HG03342 (cell line): Measurements from ENCODE around the gene SURF6.
A peak's percentile ranks its signal among the peaks of the same experiment; 100 is the strongest.
"Not testable (repeated sequence)": the region's sequence is repeated elsewhere in the genome, so short reads cannot be mapped to it uniquely, and the experiment has no call there.

Source experiments
- ATAC-seq: cut with Tn5 transposase; IDR thresholded peaks from one replicate; pipeline ENCODE4 v1.9.1; 2021; ENCODE audit warnings: mild to moderate bottlenecking, moderate library complexity; ENCODE audit not compliant: unreplicated experiment

SURF6 gene

DNA sequence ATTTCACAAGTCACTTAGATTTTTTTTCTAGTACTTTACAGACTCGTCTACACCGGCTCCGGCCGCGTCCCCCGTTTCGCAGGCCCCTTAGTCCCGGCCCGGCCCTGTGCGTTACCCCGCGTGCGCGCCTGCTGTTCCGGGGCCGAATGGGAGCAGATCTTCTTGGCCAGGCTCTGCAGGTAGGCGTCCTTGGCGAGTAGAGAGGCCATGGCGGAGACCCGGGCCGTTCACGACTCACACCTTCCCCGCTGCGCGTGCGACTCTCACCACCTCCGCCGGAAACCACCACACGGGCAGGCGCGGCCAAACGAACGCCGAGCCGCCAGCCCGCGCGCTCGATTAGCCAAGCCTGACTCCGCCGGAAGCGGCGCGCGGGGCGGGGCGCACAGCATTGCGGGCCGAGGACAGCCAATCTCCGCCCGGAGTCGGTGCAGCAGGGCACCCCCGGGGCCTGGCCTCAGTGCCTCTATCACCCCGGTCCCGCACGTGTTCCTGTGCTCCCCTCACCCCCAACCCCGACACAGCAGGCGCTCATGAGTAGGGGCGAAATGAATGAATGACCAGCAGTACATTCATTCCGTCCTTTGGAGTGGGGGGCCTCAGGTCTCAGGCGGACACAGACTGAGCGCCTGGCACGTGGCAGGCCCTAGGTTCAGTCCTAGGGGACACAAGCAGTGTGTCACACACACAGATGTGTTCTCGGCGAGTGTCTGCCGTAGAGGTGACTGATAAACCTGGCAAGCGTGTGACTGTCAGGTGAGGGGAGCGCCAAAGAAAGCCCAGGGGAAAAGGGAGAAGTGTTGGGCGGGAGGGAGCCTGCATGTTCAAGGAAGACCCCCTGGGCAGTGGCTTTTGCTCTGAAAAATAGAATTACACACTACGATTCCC is at the start of gene SURF6:
Gene SURF6, minus strand, starts transcription at position 265 of the 888 bp plus-strand sequence. Its CDS starts 56 bp downstream, at position 209.
- ATAC-seq: peak; percentile 89

DNA sequence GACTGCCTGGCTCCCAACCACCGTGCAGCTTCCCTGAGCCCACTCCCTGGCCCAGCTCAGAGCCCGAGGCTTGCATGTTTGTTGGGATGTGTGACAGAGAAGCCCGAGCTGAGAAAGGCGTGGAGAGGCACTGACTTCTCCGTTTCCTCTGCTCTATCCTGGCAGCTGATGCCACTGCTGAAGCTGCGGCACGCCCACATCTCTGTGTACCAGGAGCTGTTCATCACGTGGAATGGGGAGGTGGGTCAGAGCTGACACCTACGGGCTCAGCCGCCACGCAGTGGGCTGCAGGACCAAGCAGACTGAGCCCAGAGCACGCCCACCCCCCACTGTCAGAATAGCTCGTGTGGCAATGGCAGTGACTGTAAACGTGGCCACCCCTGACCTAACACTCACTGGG is 49.5 kb upstream of the SURF6 start:
- no peak for ATAC-seq

DNA sequence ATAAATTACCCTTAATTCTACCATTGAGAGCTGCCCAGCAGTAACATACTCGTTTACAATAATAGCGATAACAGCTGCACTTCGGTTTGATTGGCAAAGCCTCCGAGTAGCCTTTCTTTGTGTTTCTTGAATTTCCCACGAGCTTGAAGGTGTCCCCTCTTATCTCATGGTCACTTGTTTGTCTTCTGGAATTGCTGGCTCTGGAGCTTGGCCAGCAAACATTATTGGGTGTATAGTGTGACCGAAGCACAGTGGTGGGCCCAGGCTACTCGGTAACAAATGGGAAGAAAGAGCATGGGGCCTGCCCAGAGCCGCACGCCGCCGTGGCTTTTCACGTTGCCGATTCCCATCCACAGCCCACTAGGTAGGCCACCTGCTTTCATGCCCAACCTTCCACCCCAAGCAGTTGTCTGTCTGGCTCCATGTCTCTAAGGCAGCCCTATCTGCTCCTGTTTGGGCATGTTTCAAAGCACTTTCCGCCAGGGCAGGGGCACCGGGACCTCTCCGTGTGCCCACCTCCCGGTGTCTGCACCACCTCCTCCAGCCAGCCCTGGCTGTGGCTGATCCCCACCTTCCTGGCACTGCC is 48.8 kb upstream of the SURF6 start:
- ATAC-seq: no peak

DNA sequence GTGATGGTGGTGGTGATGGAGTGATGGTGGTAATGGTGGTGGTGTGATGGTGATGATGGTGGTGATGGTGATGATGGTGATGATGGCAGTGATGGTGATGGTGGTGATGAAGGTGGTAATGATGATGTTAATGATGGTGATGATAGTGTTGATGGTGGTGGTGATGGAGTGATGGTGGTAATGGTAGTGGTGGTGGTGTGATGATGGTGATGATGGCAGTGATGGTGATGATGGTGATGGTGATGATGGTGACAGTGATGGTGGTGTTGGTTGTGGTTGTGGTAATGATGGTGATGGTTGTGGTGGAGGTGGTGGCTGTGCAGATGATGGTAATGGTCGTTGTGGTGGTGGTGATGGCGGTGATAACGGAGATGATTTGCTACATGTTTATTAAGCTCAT is 47.5 kb upstream of the SURF6 start:
- ATAC-seq: no peak

DNA sequence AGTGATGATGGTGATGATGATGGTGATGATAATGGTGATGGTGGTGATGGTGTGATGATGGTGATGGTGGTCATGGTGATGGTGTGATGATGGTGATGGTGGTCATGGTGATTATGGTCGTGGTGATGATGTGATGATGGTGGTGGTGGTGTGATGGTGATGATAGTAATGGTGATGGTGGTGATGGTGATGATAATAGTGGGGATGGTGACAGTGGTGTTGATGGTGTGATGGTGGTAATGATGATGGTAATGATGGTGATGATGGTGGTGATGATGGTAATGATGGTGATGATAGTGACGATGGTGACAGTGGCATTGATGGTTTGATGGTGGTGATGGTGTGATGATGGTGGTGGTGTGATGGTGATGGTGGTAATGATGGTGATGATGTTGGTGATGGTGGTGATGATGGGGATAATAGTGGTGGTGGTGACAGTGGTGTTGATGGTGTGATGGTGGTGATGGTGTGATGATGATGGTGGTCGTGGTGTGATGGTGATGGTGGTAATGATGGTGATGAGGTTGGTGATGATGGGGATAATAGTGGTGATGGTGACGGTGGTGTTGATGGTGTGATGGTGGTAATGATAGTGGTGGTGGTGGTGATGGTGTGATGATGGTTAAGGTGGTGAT is 46.6 kb upstream of the SURF6 start:
- no peak for ATAC-seq

DNA sequence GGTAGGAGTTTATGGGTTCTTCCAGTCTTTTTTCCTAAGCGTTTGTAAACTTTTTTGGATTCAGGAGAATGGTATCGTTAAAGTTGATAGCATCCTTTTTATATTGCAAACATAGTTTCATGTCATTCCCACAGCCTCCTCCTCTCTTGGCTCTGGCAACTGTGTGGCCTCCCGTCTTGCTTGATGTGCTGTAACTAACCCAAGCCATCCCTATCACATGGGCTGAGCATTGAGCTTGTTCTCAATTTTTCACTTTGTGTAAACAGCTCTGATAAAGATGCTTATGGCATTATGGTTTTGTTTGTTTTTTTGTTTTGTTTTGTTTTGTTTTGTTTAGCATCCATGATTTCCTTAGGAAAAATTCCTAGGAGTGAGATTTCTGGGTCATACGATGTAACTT is 44.7 kb upstream of the SURF6 start:
- ATAC-seq: no peak

DNA sequence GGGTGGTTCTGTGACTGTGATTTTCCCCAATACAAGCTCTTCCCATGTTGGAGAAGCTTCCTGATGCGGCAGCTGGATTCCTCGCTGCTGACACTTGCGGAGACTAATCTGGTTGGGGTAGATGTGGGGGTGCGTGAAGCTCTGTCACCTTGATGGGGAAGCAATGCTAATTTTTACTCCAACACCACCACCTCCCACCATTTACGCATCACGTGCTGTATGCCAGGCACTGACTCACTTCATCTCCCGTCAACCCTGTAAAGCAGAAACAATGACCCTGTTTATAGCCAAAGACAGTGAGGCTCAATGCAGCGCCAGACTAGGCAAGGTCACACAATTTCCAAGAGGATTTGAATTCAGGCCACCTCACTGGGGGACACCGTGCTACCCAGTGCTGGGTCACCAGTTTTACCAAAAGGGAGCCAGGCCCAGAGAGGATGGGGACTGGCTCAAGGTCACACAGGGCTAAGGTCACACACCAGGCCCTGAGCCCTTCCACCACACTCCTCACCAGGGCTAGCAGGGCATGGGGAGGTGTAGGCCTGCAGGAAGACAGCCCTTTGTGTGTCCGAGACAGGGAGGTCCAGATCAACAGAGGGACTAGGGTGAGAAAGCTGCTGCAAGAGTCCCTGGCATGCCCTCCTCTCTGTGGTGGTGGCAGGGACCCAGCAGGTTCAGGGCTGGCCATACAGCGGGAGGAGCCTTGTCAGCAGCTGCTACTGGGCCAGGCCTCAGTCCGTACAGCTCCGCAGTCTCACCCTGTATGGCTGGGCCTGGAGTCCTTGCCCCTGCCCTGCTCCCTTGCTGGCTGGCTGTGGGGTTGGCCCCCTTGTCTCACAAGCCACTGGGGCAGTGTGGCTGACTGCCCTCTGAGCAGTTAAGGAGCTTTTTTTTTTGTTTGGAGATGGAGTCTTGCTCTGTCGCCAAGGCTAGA is 43.4 kb upstream of the SURF6 start:
- no peak for ATAC-seq

DNA sequence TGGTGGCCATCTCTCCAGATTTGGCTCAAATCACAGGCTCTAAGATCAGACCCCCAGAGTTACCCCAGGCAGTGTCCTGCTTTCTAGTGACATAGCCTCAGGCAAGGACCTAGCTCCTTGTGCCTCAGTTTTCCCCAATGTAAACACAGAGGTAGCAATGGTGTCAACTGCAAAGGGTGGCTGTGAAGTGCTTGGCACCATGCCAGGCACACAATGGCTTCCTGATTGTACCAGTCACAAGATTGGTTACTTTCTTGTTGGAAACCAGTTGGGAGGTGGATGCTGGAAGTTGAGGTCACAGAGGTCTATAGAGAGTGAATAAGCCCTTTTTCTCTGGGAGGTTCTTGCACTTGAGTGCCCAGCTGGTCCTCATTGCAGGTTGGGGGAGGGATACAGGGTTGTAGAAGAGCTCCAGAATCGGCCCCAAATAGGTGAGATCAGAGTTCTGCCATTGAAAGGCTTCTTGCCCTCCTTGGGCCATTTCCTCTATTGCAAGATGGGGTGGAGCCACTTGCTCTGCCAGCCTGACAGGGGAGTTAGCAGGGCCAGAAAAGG is 42.5 kb upstream of the SURF6 start:
- ATAC-seq: no peak

DNA sequence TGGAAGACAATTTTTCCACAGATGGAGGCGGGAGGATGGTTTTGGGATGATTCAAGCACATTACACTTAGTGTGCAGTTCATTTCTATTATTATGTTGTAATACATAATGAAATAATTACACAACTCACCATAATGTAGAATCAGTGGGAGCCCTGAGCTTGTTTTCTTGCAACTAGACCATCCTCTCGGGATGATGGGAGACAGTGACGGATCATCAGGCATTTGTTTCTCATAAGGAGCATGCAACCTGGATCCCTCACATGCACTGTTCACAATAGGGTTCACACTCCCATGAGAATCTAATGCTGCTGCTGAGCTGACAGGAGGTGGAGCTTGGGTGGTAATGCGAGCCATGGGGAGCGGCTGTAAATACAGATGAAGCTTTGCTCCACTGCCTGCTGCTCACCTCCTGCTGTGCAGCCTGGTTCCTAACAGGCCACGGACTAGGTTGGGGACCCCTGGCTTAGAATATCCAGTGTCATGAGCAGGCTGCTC is 41.8 kb upstream of the SURF6 start:
- ATAC-seq: no peak

DNA sequence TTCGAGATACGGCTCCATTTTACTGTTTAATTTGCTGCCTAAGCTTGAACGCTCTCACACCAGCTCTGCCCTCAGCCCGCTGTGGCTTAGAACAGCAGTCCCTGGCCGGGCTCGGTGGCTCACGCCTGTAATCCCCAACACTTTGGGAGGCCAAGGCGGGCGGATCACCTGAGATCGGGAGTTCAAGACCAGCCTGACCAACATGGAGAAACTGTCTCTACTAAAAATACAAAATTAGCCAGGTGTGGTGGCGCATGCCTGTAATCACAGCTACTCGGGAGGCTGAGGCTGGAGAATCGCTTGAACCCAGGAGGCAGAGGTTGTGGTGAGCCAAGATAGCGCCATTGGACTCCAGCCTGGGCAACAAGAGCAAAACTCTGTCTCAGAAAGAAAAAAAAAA is 41.3 kb upstream of the SURF6 start:
- not testable (repeated sequence) for ATAC-seq

DNA sequence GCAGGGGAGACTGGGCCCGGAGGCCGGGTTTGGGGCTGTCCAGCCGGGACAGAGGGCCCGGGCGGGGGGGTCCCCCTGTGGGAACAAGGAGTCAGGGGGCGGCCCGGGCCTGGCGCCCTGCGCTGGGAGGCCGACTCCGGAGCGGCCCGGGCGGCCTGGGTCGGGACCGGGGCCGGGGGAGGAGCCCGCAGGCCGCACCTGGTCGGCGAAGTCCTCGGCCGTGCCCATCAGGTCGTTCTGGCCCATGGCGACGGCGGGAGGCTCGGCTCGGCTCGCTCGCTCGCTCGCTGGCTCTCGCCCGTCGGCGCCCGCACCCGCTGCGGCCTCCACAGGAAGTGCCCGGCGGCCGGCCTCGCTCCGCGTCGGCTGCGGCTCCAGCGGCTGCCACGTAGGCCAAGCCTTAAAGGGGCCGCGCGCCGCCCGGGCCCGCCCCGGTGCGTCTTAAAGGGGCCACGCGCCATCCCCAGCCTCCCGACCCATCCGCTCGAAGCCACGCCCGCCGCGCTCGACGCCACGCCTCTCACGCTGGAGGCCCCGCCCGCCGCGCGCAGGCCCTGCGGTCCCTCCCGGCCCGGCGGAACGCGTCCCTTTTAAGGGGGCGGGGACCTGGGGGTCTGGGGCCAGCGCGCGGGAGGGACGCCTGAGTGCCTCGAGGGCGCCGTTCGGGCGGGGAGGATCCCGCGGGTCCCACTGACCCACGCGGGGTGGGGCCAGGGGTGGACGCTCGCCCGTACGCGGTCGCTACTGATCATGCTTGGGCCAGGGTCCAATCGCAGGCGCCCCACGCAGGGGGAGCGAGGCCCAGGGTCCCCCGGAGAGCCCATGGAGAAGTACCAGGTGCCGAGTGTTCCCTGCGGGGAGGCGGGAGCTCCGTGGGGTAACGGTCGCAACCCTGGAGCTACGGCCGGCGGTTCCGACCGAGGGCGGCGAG is 40.0 kb upstream of the SURF6 start, which contains the start of the genes STKLD1 and SURF4:
Gene STKLD1, plus strand, starts transcription at position 643 of the 931 bp plus-strand sequence. Its CDS starts 108 bp downstream, at position 751.
Gene SURF4, minus strand, starts transcription at position 337 of the 931 bp plus-strand sequence. Its CDS starts 91 bp downstream, at position 246.
- ATAC-seq: peak; percentile 87

DNA sequence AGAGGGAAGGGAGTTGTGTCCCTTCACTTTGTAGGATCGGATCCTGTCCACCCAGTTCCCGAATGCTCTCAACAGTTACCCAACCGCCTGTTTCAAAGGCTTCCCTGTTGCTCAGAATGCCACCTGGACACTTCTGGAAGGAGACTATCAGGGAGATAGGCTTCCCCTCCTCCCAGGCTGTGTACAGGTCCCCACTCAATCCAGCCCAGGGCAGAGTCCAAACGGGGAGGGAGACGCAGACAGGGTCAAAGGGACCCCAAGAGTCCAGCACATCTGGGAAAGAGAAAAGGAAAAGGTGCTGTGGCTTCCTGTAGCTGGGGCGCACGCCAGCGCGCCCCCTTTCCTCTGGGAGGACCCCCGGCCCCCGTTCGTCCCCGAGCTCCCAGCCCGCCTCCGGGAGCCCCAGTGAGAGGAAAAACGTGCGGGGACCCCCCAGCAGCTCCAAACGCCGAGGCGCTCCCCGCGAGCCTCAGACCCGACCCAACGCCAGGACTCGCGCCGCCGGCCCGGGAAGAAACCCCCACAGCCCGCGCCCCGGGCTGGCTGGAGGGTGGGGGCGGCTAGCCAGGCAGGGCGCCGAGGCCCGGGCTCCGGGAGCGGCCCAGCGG is 39.2 kb upstream of the SURF6 start:
- ATAC-seq: peak; percentile 18

DNA sequence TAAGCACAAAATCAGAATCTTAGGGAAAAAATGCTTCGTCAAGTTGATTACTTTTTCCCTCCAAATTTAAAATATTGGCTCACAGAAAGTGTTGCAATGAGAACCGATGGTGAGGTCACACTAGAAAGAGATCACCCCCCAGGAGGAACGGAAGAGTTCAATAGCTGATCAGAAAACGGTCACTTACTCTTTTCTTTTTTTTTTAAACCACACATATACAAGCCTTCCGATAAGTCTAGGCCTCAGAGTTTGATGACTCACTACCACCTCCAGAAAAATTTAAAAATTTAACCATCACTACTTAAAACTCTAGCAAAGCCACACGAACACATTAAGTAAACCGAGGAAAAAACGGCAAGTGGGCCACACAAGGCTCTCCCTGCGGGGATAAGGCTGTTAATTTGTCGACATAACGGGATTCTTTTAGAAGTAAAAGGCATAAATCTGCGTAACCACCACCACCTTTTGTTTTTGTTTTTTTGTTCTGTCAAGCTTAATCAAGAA is 38.7 kb upstream of the SURF6 start:
- ATAC-seq: no peak

DNA sequence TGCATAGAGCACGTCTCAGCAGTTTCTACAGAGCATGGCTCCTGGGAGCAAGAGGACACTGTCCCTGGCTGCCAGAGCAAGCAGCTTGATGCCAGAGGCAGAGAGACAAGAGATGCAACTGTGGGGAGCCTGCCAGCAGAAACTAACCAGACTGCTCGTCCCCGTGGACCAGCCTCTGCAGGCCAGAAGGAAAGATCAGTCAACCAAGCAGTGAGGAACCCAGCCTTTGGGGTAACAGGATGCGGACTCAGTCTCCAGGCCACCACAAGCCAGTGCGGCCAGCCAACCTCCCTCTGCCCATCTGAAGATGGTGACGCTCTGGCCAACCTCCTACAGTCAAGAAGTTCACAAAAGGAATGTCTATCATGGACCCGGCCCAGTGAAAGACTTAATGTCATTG is 36.2 kb upstream of the SURF6 start:
- no peak for ATAC-seq

DNA sequence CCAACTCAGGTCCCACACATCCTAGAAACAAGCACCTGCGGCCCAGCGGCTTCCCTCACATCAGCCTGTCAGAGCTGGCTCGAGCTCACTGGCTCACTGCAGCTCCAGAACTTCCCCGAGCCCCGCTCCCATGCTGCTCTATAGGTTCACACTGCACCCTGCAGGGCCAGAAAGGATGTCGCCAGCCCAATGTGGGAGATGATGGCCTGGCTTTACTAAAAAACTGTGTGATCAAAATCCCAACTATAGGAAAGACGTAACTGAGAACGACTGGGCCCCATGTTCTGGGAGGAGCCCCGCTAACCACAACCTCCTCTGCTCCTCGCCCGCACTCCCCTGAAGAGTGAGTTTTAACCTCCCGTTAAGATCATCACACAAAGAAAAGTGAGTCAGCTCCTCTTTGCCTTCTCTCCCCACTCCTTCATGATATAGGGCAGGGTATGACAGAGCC is 35.3 kb upstream of the SURF6 start:
- no peak for ATAC-seq

DNA sequence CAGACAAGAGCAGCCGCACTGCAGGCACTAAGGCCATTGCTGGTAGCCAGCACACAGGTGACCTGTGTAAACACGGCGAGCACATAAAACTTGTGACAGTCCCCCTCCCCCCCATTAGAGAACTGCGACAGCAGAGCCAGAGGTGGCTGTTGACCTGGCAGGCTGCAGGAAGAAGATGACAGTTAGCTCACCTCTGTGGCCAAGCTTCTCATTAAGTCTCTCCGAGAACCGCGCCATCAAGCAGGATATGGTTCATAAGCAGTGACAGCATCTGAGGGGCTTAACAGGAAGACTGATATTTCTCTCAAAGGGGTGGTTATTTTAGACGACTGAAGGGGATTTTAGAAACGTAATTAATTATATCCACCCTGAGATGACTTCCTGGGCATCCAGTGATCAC is 34.7 kb upstream of the SURF6 start:
- ATAC-seq: no peak

DNA sequence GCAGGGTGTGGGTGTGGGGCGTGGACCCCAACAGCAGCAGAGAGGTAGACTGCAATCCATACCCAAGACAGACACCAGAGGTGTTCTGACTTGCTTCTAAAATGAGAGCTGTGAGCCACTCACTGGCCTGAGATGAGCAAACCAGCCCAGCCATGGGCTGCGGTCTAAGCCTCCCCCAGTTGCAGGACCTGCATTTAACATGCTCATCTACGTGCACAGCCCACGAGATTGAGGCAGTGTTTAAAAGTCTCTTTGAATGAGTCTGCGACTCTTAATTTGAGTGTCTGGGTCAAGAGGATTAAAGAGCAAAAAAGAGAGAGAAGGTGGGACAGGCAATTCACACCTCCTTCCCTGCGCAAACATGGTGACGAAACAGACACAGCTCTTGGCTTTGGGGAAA is 33.9 kb upstream of the SURF6 start:
- no peak for ATAC-seq

DNA sequence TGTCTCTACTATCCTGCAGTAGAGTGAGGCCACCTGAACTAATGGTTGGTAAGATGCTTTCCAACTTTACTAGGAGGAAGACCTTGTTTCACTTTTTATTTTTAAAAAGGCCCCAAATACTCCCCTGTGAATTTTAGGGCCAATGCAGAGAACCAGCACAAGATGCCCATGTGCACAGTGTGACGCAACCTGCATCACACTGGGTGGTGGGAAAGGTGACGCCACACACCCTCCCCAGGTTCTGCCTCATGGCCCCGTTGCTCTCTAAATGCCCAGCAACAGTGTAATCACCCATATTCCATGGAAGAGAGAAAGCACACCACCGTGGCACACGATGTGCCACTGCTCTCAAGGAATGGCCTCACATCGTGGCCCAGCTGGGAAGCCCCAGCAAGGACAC is 33.4 kb upstream of the SURF6 start:
- no peak for ATAC-seq
